ENCODE data around the gene GXYLT2. TPM values are rescaled to one million over a fixed set of nuclear protein-coding genes. Genes with fewer than 3 reads are reported as not detected.

The GXYLT2 gene
- total RNA-seq, 1 experiment from 2014 or later: 6.1 TPM

GRCh38 chr3:72892870-72893269 is 5.0 kb downstream of the GXYLT2 start:
- ATAC-seq: no peak
- no TSS peak for BruUV-seq (replicated peaks)
- DNase-seq (ENCODE audit: low read depth, low spot score): no peak

DNA sequence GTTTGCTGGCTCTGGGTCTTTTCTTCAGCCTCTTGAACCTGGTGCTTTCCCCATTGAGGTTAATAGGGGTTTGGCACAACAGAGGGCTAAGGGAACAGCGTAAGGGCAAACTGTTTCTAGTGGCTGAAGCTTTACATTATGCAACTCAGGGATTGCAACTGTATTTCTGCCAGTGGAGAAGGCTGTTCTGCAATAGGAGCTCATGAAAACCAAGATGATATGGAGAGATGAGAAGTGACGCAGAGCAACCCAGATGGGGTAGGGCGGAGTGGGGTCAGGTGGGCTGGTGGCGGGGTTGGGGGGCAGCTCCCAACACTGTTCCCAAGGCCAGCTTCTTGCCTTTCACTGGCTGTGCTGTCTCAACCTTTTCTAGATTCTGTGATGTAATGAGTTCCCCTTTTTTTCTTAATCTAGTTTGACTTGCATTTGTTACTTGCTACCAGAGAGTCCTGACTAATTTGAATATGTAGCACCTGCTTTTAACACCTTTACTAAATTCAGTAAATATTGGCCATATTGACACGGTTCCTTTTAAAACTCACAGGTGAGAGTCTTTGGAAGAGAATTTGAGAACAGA is 7.2 kb downstream of the GXYLT2 start:
- H3K27me3 ChIP-seq (ENCODE audit: control insufficient read depth, insufficient read depth, low read length): no peaks in the 10 kb centered on the region
- H3K27ac ChIP-seq (ENCODE audit: low read length): no peak overlapping the region
- no peak for DNase-seq (ENCODE audit: low read depth, low spot score)
- POLR2A ChIA-PET: no interaction called here
- no peak for TF ChIP-seq CTCF (IDR thresholded peaks at IDR 0.05)
- TF ChIP-seq SIN3A (IDR thresholded peaks at IDR 0.05; ENCODE audit: borderline replicate concordance, insufficient read depth, low read depth, low read length): no peak
- TF ChIP-seq, protein P1, sequence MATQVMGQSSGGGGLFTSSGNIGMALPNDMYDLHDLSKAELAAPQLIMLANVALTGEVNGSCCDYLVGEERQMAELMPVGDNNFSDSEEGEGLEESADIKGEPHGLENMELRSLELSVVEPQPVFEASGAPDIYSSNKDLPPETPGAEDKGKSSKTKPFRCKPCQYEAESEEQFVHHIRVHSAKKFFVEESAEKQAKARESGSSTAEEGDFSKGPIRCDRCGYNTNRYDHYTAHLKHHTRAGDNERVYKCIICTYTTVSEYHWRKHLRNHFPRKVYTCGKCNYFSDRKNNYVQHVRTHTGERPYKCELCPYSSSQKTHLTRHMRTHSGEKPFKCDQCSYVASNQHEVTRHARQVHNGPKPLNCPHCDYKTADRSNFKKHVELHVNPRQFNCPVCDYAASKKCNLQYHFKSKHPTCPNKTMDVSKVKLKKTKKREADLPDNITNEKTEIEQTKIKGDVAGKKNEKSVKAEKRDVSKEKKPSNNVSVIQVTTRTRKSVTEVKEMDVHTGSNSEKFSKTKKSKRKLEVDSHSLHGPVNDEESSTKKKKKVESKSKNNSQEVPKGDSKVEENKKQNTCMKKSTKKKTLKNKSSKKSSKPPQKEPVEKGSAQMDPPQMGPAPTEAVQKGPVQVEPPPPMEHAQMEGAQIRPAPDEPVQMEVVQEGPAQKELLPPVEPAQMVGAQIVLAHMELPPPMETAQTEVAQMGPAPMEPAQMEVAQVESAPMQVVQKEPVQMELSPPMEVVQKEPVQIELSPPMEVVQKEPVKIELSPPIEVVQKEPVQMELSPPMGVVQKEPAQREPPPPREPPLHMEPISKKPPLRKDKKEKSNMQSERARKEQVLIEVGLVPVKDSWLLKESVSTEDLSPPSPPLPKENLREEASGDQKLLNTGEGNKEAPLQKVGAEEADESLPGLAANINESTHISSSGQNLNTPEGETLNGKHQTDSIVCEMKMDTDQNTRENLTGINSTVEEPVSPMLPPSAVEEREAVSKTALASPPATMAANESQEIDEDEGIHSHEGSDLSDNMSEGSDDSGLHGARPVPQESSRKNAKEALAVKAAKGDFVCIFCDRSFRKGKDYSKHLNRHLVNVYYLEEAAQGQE (IDR thresholded peaks at IDR 0.05; ENCODE audit: insufficient read depth in 1 of 2, low read depth in 2 of 2, low read length in 1 of 2): no peak
- TF ChIP-seq POLR2AphosphoS5 (IDR thresholded peaks at IDR 0.05; ENCODE audit: low read depth, low read length): no peak
- no peak for TF ChIP-seq TCF7L2 (IDR thresholded peaks at IDR 0.05; ENCODE audit: low read depth, low read length)
- H3K36me3 ChIP-seq (ENCODE audit: control insufficient read depth, insufficient read depth, low read length): no peaks in the 10 kb centered on the region
- in situ Hi-C loops (cut with HindIII; ENCODE audit: low pct_unique_long_range_greater_than_20kb, low sequenced_read_pairs): no loop called here
- intact Hi-C loops (cut with micrococcal nuclease; ENCODE audit: unreplicated experiment): no loop called here
- no TSS peak for BruUV-seq (replicated peaks)
- no peaks in the 10 kb centered on the region for H3K9me3 ChIP-seq (ENCODE audit: control insufficient read depth, insufficient read depth, low read depth, low read length)
- H3K4me1 ChIP-seq (ENCODE audit: control insufficient read depth, insufficient read depth, low read length): no peaks in the 10 kb centered on the region
- no peak overlapping the region for H3K4me3 ChIP-seq (ENCODE audit: low read depth in 2 of 2, low read length in 2 of 2)
- CTCF ChIA-PET: no interaction called here
- no peak for ATAC-seq

More at GRCh38 chr3:72892870-72893269, 5.0 kb downstream of the GXYLT2 start:
- in situ Hi-C loops (cut with HindIII; ENCODE audit: low pct_unique_long_range_greater_than_20kb, low sequenced_read_pairs): no loop called here
- TF ChIP-seq, protein P1 (IDR thresholded peaks at IDR 0.05; ENCODE audit: insufficient read depth in 1 of 2, low read depth in 2 of 2, low read length in 1 of 2): no peak
- TF ChIP-seq POLR2AphosphoS5 (IDR thresholded peaks at IDR 0.05; ENCODE audit: low read depth, low read length) (no peak), CTCF (IDR thresholded peaks at IDR 0.05) (peak; percentile 57), SIN3A (IDR thresholded peaks at IDR 0.05; ENCODE audit: borderline replicate concordance, insufficient read depth, low read depth, low read length) (no peak), TCF7L2 (IDR thresholded peaks at IDR 0.05; ENCODE audit: low read depth, low read length) (no peak)
- Histone ChIP-seq H3K27me3 (ENCODE audit: control insufficient read depth, insufficient read depth, low read length) (no peaks in the 10 kb centered on the region), H3K36me3 (ENCODE audit: control insufficient read depth, insufficient read depth, low read length) (no peaks in the 10 kb centered on the region; the same call in 1 of the 2 replicates), H3K4me3 (ENCODE audit: low read depth in 2 of 2, low read length in 2 of 2) (no peak overlapping the region), H3K9me3 (ENCODE audit: control insufficient read depth, insufficient read depth, low read depth, low read length) (no peaks in the 10 kb centered on the region), H3K4me1 (ENCODE audit: control insufficient read depth, insufficient read depth, low read length) (peaks cover 6% of the 10 kb centered on the region), H3K27ac (ENCODE audit: low read length) (no peak overlapping the region)
- intact Hi-C loops (cut with micrococcal nuclease; ENCODE audit: unreplicated experiment): no loop called here
- POLR2A ChIA-PET: no interaction called here
- CTCF ChIA-PET: no interaction called here
